A172 (cell line): ENCODE results near the gene SHROOM2. TPM values are rescaled to one million over a fixed set of nuclear protein-coding genes. Genes with fewer than 3 reads are reported as not detected.
"Not testable (repeated sequence)": the region's sequence is repeated elsewhere in the genome, so short reads cannot be mapped to it uniquely, and the experiment has no call there.

Source experiments
- DNase-seq: peaks from one replicate; pipeline ENCODE4 v3.0.0-alpha.2; 2015; ENCODE audit warnings: low spot score
- total RNA-seq: library from RNA; depleted of rRNA; stranded (reverse); fragments of >200 nt; shearing (Covaris generic); gene quantifications from 2 replicates; pipeline ENCODE4 v1.2.3, GENCODE V29; 2014

Gene SHROOM2
- total RNA-seq, 1 experiment from 2014 or later: 2.8 TPM

GRCh38 chrX:9829308-9830267 lies 43.4 kb downstream of the SHROOM2 start:
- DNase-seq: peak; percentile 94

- peak; percentile 21 for DNase-seq
These were observed 46.6 kb downstream of the SHROOM2 start for GRCh38 chrX:9832811-9833210.

DNA sequence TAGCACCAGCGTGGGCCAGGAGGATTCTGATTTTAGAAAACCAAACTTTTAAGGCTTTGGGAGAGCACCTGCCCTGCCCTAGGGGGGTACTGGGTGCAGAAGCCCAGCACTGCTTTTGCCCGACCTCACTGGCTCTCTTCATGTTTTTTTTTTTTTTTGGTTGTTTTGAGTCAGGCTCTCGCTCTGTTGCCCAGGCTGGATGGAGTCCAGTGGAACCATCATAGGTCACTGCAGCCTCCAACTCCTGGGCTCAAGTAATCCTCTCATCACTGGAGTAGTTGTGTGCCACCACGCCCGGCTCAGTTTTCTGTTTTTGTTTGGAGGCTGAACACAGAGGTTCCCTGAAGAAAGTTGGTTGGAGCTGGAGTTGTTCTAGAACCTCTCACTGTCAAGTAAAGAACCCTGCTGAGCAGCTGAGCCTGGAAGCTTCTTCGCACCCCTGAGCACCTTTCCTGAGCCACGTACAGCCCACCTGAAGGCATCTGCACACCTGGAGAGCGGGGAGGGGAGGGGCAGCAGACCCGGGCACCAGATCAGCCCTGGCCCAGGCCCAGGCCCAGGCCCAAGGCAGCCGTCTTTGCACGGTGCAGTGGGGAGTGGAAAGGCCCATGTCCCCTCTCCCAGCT lies 49.5 kb downstream of the SHROOM2 start:
- no peak for DNase-seq

DNA sequence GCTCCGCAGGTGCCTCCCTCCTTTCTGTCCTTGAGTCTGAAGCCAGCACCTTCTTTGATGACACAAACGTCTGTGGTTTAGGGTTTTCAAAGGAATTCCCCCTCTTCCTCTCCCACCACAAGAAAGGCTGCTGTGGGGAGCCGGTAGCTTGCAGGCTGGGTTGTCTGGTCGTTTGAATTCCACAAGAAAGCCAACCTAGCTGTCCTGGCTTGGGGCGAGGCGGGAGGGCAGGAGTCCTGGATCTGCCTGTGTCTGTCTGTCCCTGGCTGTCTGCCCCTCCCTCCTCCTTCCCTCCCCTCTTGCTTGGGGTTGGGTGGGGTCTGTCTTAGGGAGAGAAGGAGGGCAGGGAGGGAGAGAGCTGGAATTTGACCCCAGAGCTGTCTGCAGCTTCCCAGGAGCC lies 56.3 kb downstream of the SHROOM2 start:
- peak; percentile 51 for DNase-seq

- DNase-seq: no peak
These were observed 58.8 kb downstream of the SHROOM2 start for GRCh38 chrX:9844936-9845577.

GRCh38 chrX:9845578-9845952 lies 59.3 kb downstream of the SHROOM2 start:
- no peak for DNase-seq

DNA sequence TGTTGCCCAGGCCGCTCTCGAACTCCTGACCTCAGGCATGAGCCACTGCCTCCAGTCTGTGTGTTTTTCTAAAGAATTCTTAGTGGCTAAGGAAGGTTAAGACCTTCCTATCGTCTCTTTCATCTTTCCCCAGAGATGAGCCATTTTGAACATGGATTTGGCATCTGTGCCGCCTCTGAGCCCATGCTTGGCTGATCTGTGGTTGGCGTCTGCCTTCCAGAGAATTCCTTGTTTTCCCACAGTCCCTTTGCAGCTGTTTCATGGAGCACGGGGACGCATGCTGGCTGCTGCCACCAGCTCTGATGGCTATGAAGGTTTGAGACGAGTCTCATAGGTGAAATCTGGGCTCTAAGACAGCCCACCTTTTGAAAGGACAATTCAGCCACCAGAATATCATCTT lies 60.4 kb downstream of the SHROOM2 start:
- DNase-seq: no peak

DNA sequence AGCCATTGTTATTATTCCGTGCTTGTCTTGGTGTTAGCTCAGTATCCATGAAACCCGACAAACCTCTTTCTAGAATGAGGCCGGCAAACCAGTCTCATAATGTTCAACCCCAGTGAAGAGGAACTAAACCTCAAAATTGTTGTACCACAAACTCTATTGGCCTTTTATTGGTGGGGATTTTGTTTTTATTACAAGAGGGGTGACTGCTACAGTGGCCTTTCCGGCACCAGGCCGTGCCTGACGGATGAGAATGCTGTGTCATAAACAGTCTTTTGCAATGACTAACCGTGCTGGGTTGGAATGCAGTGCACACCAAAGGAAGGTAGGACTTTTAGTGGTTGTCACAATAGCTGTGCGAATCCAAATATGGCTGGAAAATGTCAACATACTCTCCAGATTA lies 60.8 kb downstream of the SHROOM2 start:
- peak; percentile 86 for DNase-seq

DNA sequence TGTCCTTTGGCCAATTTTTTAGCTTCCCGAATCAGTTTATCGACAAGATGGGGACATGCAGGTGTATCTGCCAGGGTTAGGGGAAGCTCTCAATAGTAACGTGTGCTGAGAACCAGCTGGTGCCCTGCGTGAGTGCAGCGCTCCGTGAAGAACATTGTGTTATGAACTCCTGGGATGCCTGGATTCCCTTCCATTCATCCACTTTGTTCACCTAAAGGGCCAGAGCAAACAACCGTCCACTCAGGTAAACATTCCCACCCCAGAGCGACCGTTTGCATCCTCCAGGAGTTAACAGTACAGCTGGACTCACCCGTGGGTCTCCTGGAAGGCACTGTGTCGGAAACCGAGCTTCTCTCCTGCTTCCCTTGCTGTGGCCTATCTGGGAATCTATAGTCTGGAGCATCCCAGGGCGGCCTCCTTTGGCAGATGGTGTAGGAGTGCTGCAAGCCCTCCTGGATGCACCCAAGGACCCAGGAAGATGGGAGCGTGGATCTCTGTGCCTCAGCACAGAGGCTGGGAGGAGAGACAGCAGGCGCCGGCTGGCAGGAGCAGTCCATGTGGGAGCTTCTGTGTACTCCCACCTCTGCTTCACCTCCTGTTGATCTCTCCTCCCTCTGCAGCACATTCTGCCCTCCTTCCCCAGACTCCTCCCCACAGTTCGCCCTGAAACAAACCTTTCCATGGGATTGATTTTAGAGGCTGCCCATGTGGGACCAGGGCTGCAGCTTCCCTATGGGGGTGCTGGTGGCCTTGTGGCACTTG lies 62.7 kb downstream of the SHROOM2 start:
- no peak for DNase-seq

- DNase-seq: no peak
These were observed 65.7 kb downstream of the SHROOM2 start for GRCh38 chrX:9851890-9852289.

DNA sequence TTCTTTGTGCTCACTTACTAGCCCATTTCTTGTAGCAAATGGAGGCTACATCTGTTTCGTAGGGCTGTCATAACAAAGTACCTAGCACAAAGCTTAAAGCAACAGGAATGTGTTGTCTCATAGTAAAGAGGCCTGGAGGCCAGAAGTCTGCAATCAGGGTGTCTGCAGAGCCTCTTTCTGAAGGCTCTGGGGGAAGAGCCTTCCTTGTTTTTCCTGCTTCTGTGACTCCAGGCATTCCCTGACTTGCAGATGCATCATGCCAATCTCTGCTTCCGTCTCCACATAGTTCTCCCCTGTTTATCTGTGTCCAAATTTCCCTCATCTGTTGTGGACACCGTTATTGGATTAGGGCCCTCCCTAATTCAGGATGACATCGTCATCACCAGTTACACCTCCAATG lies 67.1 kb downstream of the SHROOM2 start:
- DNase-seq: no peak

DNA sequence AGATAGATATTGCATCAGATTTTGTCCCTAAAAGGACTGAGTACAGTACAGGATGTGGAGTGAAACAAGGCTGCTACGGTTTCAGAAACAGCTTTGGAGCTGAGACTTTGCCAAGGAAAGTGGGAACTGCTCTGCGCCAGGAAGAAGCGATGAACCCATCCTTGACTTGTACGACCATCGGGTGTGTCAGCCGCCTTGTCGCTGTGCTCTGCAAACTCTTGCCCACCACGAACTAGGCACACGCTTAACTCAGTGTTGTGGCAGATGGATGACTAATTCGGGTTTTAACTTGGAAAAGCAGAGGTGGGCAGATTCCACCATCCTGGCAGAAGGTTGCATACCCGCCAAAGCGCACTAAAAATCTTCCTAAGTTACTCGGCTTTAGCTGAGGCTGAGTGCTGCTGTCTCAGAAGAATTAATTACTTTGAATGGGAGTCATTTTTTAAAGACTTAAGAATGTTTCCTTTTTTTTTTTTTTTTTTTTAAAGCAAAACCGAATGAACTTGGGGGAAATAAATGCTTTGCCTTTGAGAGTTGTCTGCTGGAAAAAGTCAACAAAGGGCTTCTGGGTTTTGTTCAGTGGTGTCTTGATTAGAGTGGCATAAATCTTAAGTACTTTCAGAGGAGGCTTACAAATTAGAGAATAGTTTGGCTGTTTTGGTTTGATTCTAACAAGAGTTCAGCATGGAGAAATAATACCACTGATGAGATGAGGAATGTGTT lies 69.5 kb downstream of the SHROOM2 start:
- peak; percentile 17 for DNase-seq

GRCh38 chrX:9856588-9856987 lies 70.4 kb downstream of the SHROOM2 start:
- no peak for DNase-seq

DNA sequence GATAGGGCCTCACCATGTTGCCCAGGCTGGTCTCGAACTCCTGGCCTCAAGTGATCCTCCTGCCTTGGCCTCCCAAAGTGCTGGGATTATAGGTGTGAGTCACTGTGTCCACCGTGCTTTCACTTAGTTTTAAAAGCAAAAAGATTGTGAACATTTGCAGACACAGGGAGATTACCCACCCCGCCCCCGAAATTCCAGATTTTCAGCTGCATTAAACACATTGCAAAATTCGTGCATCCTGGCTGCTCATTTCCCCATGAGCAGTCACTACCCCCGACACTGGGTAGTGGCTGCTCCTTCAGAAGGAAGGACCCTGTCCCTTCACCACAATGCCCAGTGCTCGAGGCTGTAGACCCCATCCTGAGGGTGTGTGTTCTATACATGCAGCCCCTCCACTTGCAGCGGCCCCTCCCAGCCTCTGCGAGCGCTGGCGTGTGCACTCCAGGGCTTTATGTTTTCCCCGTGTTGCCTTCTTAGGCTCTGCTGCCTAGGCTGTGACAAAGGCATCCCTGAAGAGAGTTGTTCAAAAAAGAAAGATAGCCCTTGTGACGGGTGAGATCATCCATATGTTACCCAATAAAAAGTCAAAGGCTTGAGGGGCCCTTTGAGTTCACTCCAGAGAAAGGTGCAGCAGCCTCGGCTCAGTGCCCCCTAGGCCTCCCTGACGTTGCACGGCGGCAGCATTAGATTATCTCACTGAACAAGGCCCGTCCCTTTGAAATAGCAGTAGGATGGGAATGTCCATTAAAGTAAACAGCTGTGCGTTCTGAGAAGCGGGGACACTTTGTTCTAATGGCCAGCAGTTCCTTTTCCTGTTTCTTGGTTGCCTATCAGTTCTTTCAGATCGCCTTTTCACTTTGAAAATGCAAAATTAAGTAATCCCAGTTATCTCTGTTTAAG lies 71.6 kb downstream of the SHROOM2 start:
- DNase-seq: no peak

DNA sequence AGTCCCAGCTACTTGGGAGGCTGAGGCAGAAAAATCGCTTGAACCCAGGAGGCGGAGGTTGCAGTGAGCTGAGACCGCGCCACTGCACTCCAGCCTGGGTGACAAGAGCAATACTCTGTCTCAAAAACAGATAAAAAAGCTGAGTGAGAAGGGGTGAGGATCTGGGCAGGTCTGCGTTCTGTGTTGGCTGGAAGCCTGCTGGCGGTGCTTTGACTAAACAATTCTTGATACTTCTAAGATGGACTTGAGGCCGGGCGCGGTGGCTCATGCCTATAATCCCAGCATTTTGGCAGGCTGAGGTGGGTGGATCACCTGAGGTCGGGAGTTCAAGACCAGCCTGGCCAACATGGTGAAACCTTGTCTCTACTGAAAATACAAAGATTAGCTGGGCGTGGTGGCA lies 72.5 kb downstream of the SHROOM2 start:
- not testable (repeated sequence) for DNase-seq

- no peak for DNase-seq
These were observed 73.7 kb downstream of the SHROOM2 start for GRCh38 chrX:9859711-9860555.

- DNase-seq: no peak
These were observed 74.6 kb downstream of the SHROOM2 start for GRCh38 chrX:9860826-9861225.

DNA sequence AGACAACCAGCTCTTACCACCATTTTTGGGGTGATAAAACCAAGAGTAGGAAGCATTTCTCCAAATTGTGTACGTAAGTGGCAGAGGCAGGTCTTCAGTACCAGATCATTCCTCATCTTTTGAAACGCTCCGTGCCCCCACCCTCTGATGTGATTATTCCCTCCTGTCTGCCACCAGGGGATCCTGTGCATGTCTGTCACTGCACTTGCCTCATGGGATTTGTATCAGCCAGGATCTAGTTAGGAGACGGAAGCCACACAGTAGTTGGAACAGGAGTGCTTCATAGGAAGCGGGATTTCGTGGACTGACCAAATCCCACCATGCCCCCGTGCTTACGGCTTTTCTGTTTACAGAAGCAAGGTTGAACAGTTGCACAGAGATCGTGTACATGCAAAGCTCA lies 75.5 kb downstream of the SHROOM2 start:
- no peak for DNase-seq

GRCh38 chrX:9862525-9862924 lies 76.3 kb downstream of the SHROOM2 start:
- no peak for DNase-seq
